ENCODE data around the gene CLDN9. TPM values are rescaled to one million over a fixed set of nuclear protein-coding genes. Genes with fewer than 3 reads are reported as not detected.
A peak's percentile ranks its signal among the peaks of the same experiment; 100 is the strongest.

Gene CLDN9
- total RNA-seq, 6 donors from 2014 or later: 0.57 to 5.9 (median 1.1) TPM

DNA sequence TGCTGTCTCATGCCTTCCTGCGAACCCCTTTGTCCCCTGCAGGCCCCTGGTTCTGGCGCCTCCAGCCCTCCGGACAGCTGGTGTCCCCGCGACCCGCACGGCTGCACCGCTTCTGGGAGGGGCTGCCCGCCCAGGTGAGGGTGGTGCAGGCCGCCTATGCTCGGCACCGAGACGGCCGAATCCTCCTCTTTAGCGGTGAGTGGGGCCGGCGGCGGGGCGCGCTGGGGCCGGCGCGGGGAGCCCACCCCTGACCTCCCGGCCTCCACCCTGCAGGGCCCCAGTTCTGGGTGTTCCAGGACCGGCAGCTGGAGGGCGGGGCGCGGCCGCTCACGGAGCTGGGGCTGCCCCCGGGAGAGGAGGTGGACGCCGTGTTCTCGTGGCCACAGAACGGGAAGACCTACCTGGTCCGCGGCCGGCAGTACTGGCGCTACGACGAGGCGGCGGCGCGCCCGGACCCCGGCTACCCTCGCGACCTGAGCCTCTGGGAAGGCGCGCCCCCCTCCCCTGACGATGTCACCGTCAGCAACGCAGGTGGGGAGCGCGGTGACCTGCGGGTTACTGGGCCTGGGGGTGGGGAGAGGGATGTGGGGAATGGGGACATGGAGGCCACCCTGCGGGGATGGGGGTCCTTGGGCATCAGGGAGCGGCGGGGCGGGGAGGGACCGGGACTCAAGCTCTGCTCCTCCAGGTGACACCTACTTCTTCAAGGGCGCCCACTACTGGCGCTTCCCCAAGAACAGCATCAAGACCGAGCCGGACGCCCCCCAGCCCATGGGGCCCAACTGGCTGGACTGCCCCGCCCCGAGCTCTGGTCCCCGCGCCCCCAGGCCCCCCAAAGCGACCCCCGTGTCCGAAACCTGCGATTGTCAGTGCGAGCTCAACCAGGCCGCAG lies 45.7 kb downstream of the CLDN9 start:
- H3K27me3 ChIP-seq: no peaks in the 10 kb centered on the region
- H3K27ac ChIP-seq: peak overlapping the region; percentile 88 to 98 (median 90)
- H3K4me1 ChIP-seq: peaks cover 20 to 40% (median 27%) of the 10 kb centered on the region in 4 donors
- no peaks in the 10 kb centered on the region for H3K36me3 ChIP-seq
- peak; percentile 25 to 34 for ATAC-seq (ENCODE audit: low FRiP score in 2 of 2)
- WGBS, 2 donors: 8% methylated on average over 33 of the region's 77 CpGs; no CpG with 5 or more reads in 1 of the 2 donors
- peak; percentile 73 to 91 for DNase-seq
- H3K9me3 ChIP-seq: no peaks in the 10 kb centered on the region
- peak overlapping the region; percentile 71 to 95 (median 77) for H3K4me3 ChIP-seq
- TF ChIP-seq EP300 (IDR thresholded peaks at IDR 0.05) (no peak), POLR2AphosphoS5 (IDR thresholded peaks at IDR 0.05) (no peak), CTCF (IDR thresholded peaks at IDR 0.05) (peak in 1 of 6 experiments; percentile 28)

DNA sequence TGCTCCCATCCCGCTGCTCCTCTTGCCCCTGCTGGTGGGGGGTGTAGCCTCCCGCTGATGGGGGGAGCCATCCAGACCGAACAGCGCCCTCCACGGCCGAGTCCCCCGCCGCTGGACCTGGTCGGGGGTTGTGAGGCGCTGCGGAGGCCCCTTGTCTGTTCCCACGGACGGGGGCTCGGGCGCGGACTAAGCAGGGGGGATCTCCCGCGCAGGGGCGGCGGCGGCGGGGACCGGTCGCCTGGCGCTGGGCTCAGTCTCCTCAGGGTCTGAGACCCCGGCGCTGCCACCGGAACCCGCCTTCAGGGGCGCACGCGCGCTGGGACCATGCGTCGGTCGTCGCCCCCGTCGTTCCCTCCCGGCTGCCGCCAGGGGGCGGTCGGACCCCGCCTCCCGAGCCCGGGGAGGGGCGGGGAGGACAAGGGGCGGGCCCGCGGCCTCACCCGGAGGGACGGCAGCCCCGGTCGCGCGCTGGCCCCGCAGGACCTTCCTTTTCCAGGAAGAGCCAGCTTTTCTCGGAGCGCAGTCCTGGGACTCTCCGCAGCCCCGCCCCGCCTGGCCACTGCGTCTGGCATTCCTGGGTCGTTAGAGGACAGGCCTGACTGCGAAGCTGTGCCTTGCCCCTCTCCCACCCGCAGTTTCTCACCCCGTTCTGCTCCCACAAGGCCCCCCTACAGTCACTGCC lies 46.5 kb downstream of the CLDN9 start:
- peak; percentile 94 to 98 for DNase-seq
- TF ChIP-seq POLR2AphosphoS5 (IDR thresholded peaks at IDR 0.05) (peak; percentile 81 to 82), EP300 (IDR thresholded peaks at IDR 0.05) (peak in 2 of 4 donors; percentile 90 to 93), POLR2A (IDR thresholded peaks at IDR 0.05) (peak in 1 of 4 donors; percentile 72), CTCF (IDR thresholded peaks at IDR 0.05) (peak; percentile 98 to 100 (median 100))
- peak; percentile 95 to 99 for ATAC-seq (ENCODE audit: low FRiP score in 2 of 2)
- Histone ChIP-seq H3K9me3 (no peaks in the 10 kb centered on the region), H3K4me3 (peak overlapping the region; percentile 71 to 95 (median 77)), H3K27me3 (no peaks in the 10 kb centered on the region), H3K36me3 (no peaks in the 10 kb centered on the region), H3K4me1 (peaks cover 20 to 40% (median 27%) of the 10 kb centered on the region in 4 donors), H3K27ac (peak overlapping the region; percentile 88 to 98 (median 90))
- 0% methylated on average over 10 to 14 of the region's 67 CpGs for WGBS, 2 donors

DNA sequence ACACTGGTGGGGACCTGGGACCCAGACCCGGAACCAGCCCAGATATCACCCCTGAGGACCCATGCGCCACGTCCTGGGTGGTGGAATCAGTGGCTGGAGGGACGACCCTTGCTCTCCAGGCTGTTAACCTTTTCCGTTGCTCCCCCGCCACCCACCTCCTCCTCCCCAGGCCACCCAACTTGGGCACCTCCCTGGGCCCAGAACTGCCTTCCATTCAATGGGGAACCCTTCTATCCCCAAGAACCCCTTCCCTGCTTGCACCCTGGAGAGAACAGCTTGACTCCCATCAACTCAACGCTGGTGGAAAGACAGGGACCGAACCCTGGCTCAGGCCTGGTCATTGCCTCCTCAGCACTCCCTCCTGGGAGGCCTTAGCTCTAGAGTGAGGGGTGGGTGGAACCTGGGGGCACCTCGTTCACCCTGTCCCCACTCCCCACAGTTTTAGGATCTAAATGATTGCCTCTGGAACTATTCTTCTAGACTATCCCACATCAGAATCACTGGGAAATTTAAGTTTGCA lies 47.1 kb downstream of the CLDN9 start:
- no peak for ATAC-seq (ENCODE audit: low FRiP score in 2 of 2)
- TF ChIP-seq EP300 (IDR thresholded peaks at IDR 0.05) (no peak), POLR2AphosphoS5 (IDR thresholded peaks at IDR 0.05) (no peak), CTCF (IDR thresholded peaks at IDR 0.05) (no peak), POLR2A (IDR thresholded peaks at IDR 0.05) (no peak)
- H3K4me1 ChIP-seq: peaks cover 24 to 38% (median 30%) of the 10 kb centered on the region in 4 donors

GRCh38 chr16:3060339-3061127 lies 47.8 kb downstream of the CLDN9 start:
- Histone ChIP-seq H3K27ac (peak overlapping the region; percentile 88 to 98 (median 90)), H3K4me3 (no peak overlapping the region), H3K9me3 (no peaks in the 10 kb centered on the region), H3K36me3 (no peaks in the 10 kb centered on the region), H3K4me1 (peaks cover 29 to 38% (median 34%) of the 10 kb centered on the region in 4 donors), H3K27me3 (no peaks in the 10 kb centered on the region)
- DNase-seq (no peak), ATAC-seq (ENCODE audit: low FRiP score in 2 of 2) (no peak)
- 89 to 92% methylated on average over 14 of the region's 14 CpGs for WGBS, 2 donors
- no peak for TF ChIP-seq CTCF (IDR thresholded peaks at IDR 0.05)
- no peak for TF ChIP-seq POLR2AphosphoS5 (IDR thresholded peaks at IDR 0.05)
- TF ChIP-seq POLR2A (IDR thresholded peaks at IDR 0.05): no peak
- no peak for TF ChIP-seq EP300 (IDR thresholded peaks at IDR 0.05)

More for the DNA sequence above, 47.1 kb downstream of the CLDN9 start:
- no peaks in the 10 kb centered on the region for H3K9me3 ChIP-seq
- DNase-seq: no peak
- peak overlapping the region; percentile 88 to 98 (median 90) for H3K27ac ChIP-seq
- H3K4me3 ChIP-seq: peak overlapping the region in 3 of 4 donors; percentile 71 to 95 (median 72)
- WGBS, 2 donors: 49 to 59% methylated on average over 8 to 9 of the region's 9 CpGs
- H3K36me3 ChIP-seq: no peaks in the 10 kb centered on the region
- no peaks in the 10 kb centered on the region for H3K27me3 ChIP-seq

All from upper lobe of left lung (tissue), 6 donors.